GM18861 (cell line): ENCODE results near the gene ARAP2.

Experiments
- ATAC-seq: cut with Tn5 transposase; IDR thresholded peaks from one replicate; pipeline ENCODE4 v1.9.1; 2021; ENCODE audit not compliant: unreplicated experiment

The ARAP2 gene

DNA sequence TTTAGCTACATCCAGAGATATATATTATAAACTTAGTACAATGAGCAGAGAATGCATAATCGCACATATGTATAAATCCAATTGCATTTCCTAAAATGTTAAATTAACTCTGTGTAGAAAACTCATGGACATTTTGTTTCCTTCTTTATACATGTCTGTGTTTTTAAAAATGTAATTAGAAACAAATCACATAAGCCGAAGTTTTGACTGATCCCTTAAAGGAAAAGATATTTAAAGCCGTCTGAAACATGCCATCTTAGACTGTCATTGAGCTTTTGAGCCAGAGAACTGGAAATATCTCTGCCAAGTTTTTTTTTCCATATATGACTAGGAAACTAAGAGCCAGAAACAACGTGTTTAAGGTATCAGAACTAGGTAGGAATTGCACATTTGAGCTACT, 107.0 kb downstream of the ARAP2 start:
- no peak for ATAC-seq

DNA sequence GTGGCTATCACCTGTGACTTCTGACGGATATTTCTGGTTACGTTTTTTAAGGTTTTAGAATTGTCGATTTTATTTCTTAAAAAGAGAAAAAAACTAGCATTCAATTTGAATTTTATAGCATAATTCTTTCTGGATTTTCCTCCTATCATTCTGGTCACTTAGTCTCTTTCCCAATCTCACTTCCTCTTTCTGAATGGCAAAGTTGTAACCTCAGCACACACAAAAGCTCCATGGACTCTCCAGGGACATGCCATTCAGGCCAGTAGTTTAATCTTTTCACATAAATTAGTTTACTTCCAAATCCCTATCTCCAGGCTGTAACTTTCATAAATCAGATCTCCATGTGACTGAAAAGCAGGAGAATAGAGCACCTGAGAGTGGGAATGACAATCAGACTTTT, 110.7 kb downstream of the ARAP2 start:
- ATAC-seq, result no peak

DNA sequence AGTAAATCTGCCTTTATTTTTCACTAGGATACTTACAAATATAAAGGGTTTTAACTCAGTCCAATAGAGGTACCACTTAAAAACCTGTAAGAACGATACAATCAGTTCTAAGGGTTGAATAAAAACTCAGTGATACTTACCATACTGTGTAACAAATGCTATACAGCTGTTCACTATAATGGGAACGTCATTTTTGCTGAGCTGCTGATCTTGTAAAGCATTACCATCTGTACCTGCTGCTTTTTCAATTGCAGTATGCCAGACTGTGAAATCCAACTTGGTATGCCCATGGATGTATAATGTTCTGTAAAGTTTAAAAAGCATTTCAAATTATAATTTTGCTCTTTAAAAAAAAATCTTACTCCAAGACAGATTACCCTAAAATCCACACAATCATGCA, 111.2 kb downstream of the ARAP2 start:
- ATAC-seq, result no peak

DNA sequence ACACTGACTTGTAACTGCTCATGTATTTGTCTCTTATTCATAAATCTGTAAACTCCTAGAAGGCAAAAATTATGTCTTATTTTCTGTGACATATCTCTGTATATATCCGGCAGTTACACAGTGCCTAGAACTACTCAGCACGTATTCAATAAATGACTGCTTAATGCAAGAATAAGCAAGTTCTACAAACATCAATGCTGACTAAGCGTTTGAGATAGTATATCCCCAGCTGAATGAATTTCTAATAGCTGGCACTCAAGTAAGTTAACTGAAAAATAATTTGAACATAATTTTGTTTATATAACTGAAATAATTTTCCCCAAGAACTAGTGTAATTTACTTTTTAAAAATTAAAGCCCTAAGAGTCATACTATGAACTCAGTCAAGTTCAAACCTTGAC, 113.7 kb downstream of the ARAP2 start:
- no peak for ATAC-seq

DNA sequence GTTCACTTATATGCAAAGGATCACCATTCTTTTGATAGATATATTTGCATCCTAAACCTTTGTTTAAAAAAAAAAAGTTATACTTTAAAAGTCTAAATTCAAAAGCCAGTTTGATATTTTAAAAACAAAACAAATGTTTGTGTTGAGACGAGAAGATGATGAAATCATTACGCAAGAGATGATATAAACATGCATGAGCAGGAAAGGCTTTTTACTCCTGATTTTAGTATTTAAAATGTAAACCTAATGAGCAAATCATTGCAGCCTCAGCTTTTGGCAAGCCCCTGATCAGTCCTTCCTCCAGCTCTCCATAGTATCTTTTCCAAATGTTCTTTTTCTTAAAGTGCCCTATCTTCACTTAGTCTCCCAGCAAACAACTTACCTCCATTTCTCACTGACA, 115.6 kb downstream of the ARAP2 start:
- no peak for ATAC-seq

- no peak for ATAC-seq
These were observed 120.4 kb downstream of the ARAP2 start for GRCh38 chr4:36123906-36124305.

GRCh38 chr4:36115312-36115711, 129.0 kb downstream of the ARAP2 start:
- no peak for ATAC-seq

- ATAC-seq, result no peak
These were observed 133.1 kb downstream of the ARAP2 start for GRCh38 chr4:36111172-36111571.

DNA sequence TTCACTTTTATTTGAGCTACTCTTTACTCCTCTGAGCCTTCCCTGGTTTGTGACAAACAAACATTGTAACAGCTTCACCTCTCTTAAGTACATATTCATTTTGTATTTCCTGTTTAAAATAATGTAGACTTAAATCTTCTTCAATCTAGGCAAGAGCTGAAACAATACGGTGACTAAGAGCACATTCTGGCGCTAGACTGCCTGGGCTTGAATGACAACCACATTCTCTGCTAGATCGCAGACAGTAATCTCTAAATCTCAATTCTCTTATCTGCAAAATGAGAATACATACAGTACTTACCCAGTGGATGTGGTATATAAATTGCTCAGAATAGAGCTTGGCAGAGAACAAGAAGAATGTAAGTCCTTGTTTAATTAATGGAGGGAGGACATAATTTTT, 144.8 kb downstream of the ARAP2 start:
- no peak for ATAC-seq

GRCh38 chr4:36094995-36095394, 149.3 kb downstream of the ARAP2 start:
- ATAC-seq, result no peak

DNA sequence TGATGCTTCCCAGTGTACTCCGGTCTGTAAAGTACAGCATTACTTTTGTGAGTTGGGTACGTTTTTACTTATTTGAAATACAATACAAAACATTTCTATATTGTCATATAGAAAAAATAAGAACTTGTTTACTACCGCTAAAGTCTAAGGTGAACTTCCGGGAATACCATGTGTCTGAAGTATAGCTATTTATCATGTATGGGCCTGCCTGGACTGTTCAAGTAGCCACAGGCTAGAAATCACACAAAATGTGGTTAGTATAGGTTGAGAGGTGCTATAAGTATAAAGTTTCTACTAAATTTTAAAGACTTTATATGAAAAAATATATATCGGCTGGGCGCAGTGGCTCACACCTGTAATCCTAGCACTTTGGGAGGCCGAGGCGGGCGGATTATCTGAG, 152.3 kb downstream of the ARAP2 start:
- no peak for ATAC-seq

DNA sequence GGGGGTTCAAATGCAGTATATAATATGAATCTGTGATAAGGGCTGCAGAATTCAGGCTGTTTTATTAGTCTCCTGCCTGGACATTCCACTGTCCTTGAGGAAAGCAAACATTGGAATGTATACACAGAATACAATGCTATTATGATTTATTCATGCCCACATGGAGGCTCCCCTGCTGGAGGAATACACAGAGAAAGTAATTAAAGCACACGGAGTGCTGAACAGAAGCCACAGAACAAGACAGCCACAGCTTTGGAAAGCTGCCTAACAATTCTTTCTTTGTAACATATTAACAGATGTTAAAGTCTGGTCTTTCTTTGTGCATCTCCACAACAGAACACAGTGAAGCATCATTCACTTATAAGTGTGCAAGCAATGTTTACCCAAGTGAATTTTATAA, 155.8 kb downstream of the ARAP2 start:
- ATAC-seq, result no peak

GRCh38 chr4:36086261-36086786, 158.0 kb downstream of the ARAP2 start:
- no peak for ATAC-seq

DNA sequence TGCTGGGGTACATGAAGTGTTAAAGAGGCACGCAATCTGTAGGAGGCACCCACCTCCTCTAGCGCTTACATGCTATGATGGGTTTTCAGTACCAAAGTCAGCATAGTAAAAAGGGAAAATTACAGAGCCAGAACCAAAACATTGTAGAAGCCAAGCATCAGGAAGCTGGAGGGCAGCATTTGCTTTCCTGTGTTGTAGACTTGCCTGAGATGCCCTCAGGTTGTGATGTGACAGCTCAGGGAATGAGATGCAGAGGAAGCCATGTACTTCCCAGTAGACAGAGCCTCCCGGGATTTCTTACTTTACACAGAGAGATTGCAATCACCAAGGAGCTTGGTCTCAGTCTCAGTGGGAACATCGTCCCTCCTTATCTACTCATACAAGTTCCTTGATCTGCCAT, 161.5 kb downstream of the ARAP2 start:
- no peak for ATAC-seq

- peak; percentile 97 for ATAC-seq
These were observed 163.1 kb downstream of the ARAP2 start for GRCh38 chr4:36081185-36081584.

GRCh38 chr4:36079666-36080065, 164.6 kb downstream of the ARAP2 start:
- ATAC-seq, result no peak

DNA sequence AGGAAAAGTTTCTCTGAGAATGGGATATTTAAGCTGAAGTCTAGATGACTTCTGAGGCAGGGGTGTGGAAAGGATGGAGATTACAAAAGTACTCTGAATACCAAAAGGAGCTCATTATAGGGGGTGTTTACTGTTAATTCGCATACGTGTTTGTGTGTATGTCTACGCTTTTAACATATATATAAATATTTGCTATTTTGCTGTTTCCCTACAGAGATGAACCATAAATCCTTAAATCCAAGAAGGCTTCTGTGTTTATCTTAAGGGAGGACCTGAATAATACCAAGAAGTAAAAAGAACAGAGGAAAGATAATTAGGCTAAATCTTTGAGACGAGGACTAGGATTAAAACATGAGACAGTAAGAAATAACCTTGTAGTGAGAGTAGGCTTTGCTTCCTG, 166.0 kb downstream of the ARAP2 start:
- ATAC-seq, result no peak

GRCh38 chr4:36072529-36072928, 171.8 kb downstream of the ARAP2 start:
- ATAC-seq, result no peak

DNA sequence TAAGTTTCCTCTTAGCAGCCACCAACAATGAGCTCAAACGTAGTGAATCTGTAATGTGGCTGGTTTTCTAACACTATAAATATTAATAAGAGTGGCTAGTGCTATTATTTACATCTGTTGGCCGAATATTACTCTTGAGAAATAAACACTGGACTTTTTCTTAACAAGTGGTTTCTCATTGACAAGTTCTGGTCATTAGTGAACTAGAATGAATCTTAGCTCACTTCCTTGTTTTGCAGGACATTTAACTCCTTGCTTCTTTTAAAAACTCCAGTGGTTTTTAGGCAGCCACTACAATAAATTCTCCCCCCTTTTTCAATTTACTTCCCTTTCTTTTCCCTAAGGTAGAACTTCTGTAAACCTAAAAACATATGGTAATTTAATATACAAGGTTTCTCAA, 177.2 kb downstream of the ARAP2 start:
- ATAC-seq, result no peak

- ATAC-seq, result no peak
These were observed 178.9 kb downstream of the ARAP2 start for GRCh38 chr4:36065274-36065871.

DNA sequence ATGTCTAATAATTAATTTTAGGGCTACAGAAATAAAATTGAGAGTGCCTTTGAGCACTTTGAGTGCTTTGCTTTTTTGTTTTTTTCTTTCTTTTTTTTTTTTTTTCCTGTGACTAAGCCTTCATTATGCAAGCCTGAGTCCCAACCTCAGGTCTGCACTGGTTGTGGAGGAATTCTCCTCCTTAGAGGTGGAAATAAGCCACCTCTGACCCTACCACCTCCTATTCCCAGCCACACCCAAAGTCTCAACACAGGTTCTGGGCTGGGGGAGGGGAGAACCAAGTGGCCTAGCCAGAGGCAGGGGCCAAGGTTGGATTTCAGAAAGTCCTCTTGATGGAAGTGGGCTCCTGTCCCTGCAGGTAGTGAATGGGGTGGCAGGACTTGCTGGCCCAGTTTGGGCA, 180.2 kb downstream of the ARAP2 start:
- ATAC-seq, result no peak

- ATAC-seq, result no peak
These were observed 188.2 kb downstream of the ARAP2 start for GRCh38 chr4:36056136-36056535.

GRCh38 chr4:36054694-36055422, 189.5 kb downstream of the ARAP2 start:
- ATAC-seq, result no peak
